Fibroblast of gingiva (primary cell): ENCODE measurements around the gene APOL4.
"Not testable (repeated sequence)": the region's sequence is repeated elsewhere in the genome, so short reads cannot be mapped to it uniquely, and the experiment has no call there.

Experiments used
- DNase-seq: peaks from one replicate; pipeline ENCODE4 v3.0.0-alpha.2; 2011; ENCODE audit warnings: low read depth

Gene APOL4

DNA sequence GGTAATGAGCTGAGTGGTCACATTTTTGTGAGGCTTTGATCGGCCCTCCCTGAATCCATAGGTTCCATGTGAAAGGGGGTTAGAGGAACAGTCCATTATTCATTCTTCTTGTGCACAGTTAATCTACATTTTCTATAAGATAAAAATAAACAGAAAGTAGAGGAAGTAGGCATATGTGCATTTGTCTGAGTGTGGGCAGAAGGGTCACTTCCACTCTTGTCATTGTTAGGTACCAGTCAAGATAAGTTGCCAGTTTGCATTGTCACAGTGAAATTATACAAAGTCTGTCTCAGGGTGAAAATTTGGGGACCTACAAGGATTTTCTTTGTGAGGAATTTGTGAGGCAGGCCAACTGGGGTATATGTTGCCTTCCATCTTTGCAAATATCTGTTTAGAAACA, 4.6 kb upstream of the APOL4 start:
- DNase-seq, result no peak

DNA sequence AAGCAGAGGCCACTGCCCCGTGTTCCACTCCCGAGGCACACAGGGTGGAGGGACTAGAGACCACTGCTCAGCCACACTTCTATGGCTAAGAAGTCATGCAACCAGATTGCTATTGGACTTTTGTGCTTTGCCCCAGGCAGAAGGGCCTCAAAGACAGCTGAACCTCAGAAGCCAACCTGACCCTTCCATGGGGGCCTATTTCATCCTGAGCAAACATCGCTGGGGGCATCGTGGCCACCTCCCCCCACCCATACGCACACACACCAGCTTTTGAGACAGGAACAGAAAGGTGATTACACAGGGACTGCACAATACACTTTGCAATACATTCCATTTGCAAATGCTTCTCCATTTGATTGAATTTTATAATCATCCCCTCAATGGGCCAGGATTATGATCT, 4.0 kb upstream of the APOL4 start:
- not testable (repeated sequence) for DNase-seq

- DNase-seq, result no peak
Observed at GRCh38 chr22:36204632-36205015, 3.0 kb upstream of the APOL4 start.

GRCh38 chr22:36204001-36204631, 2.5 kb upstream of the APOL4 start:
- DNase-seq, result no peak

DNA sequence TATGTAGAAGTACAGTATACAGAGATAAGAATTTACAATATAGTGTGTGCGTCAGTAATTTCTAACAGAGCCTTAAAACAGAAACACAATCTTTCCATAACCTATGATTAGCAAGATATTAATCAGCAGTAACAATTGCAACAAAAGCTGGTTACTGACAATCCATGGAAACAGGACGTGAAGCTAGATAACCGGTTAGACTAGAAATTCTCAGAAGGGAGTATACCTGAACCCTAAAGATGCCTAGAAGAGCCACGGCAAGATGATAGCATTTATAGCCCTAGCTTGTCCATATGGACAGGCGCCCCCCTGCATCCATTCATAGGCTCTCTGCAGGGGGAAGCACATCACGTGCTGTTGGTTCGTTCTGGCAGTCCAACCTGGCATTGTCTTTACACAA, 1.8 kb upstream of the APOL4 start:
- DNase-seq, result not testable (repeated sequence)

DNA sequence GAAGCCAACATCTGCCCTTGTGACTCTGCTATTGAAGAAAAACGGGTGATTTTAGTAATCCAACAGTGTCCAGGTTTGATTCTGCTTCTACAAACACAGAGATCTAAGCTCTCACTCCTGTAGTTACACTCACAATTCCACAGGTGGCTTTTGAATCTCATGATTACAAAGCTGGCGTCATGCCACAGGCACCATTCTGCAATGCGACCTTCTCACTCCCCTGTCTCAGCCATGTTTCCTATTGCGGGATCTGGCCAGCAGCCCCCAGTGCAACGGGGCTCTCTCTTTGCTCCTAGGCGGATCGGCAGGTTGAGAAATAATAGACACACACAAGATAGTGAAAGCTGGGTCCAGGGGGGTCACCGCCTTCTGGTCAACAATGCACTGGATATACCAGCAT, 1.3 kb upstream of the APOL4 start:
- not testable (repeated sequence) for DNase-seq

DNA sequence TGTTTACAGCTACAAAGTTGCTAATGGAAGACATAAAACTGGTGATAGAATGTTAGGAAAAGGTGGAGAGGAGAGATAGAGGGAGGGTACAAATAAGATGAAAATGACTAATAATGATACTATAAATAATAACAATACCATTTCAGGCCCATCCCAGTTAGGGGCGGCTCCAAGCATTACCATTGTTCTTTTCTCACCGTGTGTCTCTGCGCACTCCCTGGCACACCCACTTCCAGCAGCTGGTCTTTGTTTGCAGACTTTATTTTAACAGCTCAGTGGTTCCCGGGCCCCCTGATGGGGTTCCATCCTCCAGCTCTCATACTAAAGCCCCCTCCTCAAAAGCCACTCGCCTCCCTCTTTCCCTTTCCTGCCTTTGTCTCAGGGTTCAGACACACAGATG, 584 bp downstream of the APOL4 start:
- not testable (repeated sequence) for DNase-seq

DNA sequence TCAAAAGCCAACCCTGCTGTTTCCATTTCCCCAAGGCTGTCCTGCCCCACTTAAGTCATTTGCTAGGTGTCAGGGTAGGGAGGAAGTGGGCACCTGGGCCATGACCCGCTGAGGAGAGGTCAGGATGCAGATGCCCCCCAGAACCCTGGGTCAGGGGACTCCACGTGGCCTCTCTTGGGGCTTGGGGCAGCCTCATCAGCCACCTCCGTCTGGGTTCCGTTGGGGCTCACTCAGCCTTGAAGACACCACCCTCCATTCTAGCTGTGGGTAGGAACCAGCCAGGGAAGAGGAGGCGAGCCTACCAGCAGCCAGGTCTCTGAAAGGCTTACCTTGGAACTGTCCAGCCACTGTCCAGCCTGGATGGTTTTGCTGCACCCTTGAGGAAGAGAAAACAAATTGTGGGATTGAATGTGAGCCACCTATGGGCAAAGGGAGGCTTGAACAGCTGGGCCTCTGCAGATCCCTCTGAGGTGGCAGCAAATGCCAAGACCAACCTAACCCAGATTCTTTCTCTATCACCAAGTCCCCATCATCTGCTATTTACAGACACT, 2.5 kb downstream of the APOL4 start:
- DNase-seq, result no peak

DNA sequence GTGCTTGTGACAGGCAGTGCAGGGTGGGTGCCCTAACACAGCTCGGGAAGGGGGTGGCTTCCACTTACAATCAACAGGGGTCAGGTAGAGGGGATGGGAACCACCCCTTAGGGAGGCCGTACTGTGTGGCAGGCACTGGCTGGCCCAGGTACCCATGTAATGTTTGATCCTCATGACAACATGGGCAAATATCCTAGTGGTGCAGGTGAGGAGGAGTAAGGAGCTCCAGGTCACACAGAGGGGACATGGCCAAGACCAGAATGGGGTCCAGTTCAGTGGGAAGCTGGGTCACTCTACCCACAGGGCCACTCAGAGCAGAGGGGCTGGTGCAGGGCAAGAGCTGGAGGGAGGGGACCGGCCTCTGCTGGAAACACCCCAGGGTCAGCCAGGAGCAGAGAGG, 3.1 kb downstream of the APOL4 start:
- DNase-seq, result no peak

GRCh38 chr22:36197514-36198146, 4.0 kb downstream of the APOL4 start:
- DNase-seq, result no peak

GRCh38 chr22:36197065-36197440, 4.6 kb downstream of the APOL4 start:
- DNase-seq, result no peak

DNA sequence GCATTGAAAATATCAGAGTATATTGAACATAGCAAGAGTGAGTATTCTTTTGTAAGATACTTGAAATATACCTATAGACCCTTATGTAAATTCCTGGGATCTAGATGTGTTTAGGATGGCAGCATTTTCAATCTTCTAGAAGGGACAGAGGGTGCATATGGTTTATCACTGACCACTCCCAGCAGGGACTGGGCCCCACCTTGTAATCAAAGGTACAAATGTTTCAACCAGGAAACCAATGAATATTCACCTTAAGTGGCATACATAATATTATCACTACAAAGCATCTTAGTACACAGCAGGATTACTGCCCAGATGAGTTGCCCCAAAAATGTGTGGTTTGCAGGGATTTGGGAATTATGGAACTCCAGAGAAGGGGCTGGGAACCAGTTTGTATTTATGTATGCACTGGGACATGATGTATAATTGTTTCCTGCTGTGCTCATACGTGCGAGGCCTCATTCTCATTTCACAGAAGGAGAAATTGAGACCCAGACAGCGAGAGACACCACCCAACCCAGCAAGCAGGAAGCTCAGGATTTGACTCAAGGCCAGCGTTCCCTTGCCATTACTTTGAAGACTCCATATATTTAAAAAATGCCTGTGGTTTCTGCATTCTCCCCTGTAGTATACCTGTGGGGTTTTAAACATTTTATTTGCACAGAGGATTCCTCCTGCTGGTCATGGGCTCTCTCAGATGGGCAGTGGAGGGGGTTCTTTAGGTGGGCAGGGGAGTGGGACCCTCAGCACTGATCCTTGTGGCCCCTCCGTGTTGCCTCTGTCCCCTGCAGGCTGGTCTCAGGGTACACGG, 5.2 kb downstream of the APOL4 start:
- DNase-seq, result no peak

DNA sequence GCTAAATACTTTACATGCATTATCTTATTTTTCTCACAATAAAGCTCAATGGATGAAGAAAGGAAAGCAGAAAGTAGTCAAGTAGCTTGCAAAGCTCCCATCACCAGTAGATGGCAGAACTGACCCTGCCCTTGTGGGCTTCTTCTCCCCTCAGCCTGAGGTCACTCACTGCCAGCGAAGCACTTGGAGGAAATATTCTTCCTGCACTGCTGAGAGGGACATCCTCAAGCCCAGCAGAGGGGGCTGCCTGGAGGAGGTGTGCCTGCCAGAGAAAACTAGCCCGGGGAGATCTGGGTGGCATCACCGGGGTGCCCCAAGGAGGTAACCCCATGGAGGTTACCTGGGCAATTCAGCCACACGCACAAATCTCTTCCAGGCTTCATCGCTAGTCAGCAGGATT, 6.6 kb downstream of the APOL4 start:
- peak; percentile 70 for DNase-seq

- no peak for DNase-seq
Observed at GRCh38 chr22:36194385-36194784, 7.2 kb downstream of the APOL4 start.

- no peak for DNase-seq
Observed at GRCh38 chr22:36193577-36193976, 8.0 kb downstream of the APOL4 start.

GRCh38 chr22:36193171-36193570, 8.4 kb downstream of the APOL4 start:
- DNase-seq, result no peak

- DNase-seq, result no peak
Observed at GRCh38 chr22:36192542-36192941, 9.1 kb downstream of the APOL4 start.

DNA sequence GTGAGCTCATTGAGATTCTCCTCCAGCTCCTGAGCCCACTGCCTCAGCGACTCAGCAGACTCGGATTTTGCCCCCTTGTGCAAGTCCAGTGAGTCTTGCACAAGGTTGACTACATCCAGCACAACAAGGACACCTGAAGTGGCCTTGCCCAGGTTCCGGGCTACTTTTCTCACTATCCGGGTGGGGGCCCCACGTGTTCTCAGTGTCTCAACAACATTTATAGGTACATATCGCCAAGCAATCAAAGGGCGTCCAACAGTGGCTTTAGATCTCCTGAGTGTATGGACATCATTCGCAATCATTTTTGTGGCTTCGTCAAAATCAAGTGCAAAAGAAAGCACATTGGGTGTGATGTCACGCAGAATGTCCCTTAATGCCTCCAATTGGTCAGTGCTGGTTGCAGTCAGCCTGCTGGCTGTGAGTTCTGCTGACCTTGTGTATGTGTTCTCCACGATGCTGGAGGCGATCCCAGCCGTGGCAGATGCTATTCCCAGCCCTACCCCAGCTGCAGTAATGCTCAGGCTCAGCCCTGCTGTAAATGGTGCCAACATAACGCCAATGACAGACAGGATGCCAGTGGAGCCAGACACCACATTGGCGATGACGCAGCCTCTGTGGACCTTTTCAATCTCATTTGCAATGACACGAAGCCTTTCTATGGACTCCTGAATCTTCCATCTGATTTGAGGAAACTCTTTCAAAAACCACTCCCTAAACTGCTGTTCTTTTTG, 10.3 kb downstream of the APOL4 start:
- DNase-seq, result peak; percentile 92

DNA sequence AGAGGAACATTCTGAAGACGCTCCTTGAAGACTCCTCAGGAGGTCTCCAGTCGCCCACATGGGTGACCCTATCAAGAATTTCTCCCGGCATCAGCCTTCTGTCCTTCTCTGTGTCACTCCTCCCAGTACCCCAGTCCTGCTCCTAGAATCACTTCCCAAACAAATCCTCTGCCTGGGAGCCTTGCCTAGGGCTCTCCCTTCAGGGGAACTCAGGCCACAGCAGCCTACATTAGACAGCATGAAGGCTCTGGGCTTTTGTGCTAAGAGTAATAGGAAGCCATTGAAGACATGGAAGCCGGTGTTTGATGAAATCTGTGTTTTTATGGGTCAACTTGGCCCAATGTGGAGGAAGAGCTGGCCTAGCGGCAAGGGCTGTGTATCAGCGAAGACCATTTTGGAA, 13.7 kb downstream of the APOL4 start:
- DNase-seq, result not testable (repeated sequence)

DNA sequence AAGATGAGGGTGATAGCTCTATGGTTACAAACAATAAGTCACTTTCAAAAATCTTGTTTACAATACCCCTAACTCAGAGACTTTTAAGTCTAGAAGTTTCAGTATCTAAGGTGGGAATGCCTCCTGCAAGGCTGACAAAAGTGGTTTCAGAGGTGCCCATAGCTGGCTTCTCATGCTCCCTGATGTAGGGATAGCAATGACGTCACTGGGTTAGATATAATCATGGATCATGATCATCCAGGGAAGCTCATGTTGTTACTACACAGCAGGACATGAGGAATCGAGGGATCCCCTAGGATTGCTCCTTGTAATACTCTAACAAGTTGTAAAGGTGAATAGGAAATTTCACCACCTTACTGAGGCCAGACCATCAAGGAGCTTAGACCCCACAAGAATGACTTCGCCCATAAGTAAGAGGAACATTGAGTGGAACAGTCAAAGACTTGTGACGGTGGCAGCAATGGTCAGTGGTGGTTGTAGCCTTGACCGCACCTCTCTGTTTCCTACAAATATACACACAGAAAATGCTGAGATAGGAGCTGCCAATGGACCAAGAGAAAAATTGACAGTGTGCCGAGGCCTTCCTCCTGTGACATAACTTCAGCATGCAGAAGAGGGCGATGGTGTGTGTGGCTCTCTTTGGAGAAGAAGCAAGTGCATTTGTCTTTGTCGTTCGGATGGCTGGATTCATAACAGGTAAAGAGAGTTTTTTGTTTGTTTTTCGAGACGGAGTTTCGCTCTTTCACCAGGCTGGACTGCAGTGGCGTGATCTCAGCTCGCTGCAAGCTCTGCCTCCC, 15.6 kb downstream of the APOL4 start:
- no peak for DNase-seq

- DNase-seq, result peak; percentile 8
Observed at GRCh38 chr22:36184433-36185025, 17.1 kb downstream of the APOL4 start.
